Parathyroid adenoma (tissue), 2 donors: ENCODE measurements around the gene ASAP3.

Experiments
- H2AFZ ChIP-seq: fragments of 300-600 bp; sonication (generic); one replicate; pipeline ENCODE4 v1.7.0; 2017; ENCODE audit warnings: antibody characterized with exemption, mild to moderate bottlenecking
- H3K27ac ChIP-seq: fragments of 300-600 bp; sonication (generic); one replicate; pipeline ENCODE4 v1.7.0; 2017
- H3K27me3 ChIP-seq: fragments of 300-600 bp; sonication (generic); one replicate; pipeline ENCODE4 v1.7.0; 2017; ENCODE audit warnings: low read length; ENCODE audit not compliant: control insufficient read depth, insufficient read depth
- H3K36me3 ChIP-seq: fragments of 300-600 bp; sonication (generic); one replicate; pipeline ENCODE4 v1.7.0; 2017; ENCODE audit warnings: low read length; ENCODE audit not compliant: control insufficient read depth, insufficient read depth
- H3K4me1 ChIP-seq: fragments of 300-600 bp; sonication (generic); one replicate; pipeline ENCODE4 v1.7.0; 2017; ENCODE audit warnings: control low read depth
- H3K4me2 ChIP-seq: fragments of 300-600 bp; sonication (generic); one replicate; pipeline ENCODE4 v1.7.0; 2017; ENCODE audit warnings: low read length
- H3K4me3 ChIP-seq: fragments of 300-600 bp; sonication (generic); one replicate; pipeline ENCODE4 v1.7.0; 2017; ENCODE audit warnings: low read depth, low read length
- H3K79me2 ChIP-seq: fragments of 300-600 bp; sonication (generic); one replicate; pipeline ENCODE4 v1.7.0; 2017; ENCODE audit warnings: control low read depth
- H3K9ac ChIP-seq: fragments of 300-600 bp; sonication (generic); one replicate; pipeline ENCODE4 v1.7.0; 2017; ENCODE audit warnings: mild to moderate bottlenecking
- H3K9me3 ChIP-seq: fragments of 300-600 bp; sonication (generic); one replicate; pipeline ENCODE4 v1.7.0; 2017; ENCODE audit warnings: low read length; ENCODE audit not compliant: control insufficient read depth
- TF ChIP-seq, protein P1 (sequence below): fragments of 300-600 bp; sonication (generic); IDR thresholded peaks from one replicate; pipeline ENCODE4 v1.7.0; 2017; ENCODE audit warnings: antibody characterized with exemption, mild to moderate bottlenecking
- donor health status: primary hyperparathyroidism.

ASAP3 gene

DNA sequence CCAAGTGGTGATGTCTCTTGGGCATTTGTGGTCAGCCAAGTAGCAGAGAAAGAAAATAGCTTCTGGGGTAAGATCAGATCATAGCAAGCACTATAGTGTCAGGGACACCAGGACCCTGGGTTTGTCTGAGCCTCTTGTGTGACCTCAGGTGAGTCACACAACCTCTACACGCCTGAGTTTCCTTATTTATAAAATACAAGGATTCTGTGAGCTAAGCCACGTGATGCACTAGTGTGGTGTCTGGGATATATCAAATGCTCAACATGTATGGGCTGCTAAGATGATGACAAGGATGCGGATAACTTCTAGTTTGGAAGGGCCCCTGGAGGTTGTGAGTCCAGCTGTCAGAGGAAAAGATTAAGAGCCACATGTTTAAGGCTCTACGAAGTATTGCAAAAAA is 89.8 kb downstream of the ASAP3 start:
- H2AFZ ChIP-seq: no peak overlapping the region
- no peak overlapping the region for H3K4me3 ChIP-seq
- H3K9me3 ChIP-seq: no peaks in the 10 kb centered on the region
- no peaks in the 10 kb centered on the region for H3K4me1 ChIP-seq
- TF ChIP-seq, protein P1, sequence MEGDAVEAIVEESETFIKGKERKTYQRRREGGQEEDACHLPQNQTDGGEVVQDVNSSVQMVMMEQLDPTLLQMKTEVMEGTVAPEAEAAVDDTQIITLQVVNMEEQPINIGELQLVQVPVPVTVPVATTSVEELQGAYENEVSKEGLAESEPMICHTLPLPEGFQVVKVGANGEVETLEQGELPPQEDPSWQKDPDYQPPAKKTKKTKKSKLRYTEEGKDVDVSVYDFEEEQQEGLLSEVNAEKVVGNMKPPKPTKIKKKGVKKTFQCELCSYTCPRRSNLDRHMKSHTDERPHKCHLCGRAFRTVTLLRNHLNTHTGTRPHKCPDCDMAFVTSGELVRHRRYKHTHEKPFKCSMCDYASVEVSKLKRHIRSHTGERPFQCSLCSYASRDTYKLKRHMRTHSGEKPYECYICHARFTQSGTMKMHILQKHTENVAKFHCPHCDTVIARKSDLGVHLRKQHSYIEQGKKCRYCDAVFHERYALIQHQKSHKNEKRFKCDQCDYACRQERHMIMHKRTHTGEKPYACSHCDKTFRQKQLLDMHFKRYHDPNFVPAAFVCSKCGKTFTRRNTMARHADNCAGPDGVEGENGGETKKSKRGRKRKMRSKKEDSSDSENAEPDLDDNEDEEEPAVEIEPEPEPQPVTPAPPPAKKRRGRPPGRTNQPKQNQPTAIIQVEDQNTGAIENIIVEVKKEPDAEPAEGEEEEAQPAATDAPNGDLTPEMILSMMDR: no peak
- H3K36me3 ChIP-seq: no peaks in the 10 kb centered on the region
- H3K27me3 ChIP-seq: no peaks in the 10 kb centered on the region
- H3K79me2 ChIP-seq: no peaks in the 10 kb centered on the region
- no peak overlapping the region for H3K4me2 ChIP-seq
- H3K27ac ChIP-seq: peak overlapping the region; percentile 44
- no peak overlapping the region for H3K9ac ChIP-seq

DNA sequence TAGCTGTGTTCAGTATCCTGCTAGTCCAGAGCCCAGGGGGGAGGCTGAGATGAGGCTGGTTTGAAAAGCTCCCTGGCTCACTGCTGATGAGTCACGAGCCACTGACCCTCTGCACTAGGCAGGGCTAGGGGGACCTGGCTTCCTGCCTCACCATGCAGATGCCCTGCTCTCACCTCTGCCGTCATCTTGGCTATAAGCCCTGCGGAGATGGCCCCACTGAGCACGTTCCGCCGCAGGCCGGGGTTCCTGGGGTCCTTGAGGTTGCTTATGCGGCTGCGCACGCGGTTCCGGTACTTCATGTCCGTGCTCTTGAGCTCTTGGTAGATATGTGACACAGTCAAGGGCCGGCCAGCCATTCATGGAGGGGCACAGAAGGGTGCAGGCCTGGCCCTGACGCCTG is 90.3 kb downstream of the ASAP3 start:
- Histone ChIP-seq H3K27ac (peak overlapping the region; percentile 44), H3K4me1 (no peaks in the 10 kb centered on the region), H3K79me2 (no peaks in the 10 kb centered on the region), H3K36me3 (no peaks in the 10 kb centered on the region), H2AFZ (no peak overlapping the region), H3K9me3 (no peaks in the 10 kb centered on the region), H3K9ac (no peak overlapping the region), H3K4me3 (no peak overlapping the region), H3K27me3 (no peaks in the 10 kb centered on the region), H3K4me2 (no peak overlapping the region)
- TF ChIP-seq, protein P1: no peak

DNA sequence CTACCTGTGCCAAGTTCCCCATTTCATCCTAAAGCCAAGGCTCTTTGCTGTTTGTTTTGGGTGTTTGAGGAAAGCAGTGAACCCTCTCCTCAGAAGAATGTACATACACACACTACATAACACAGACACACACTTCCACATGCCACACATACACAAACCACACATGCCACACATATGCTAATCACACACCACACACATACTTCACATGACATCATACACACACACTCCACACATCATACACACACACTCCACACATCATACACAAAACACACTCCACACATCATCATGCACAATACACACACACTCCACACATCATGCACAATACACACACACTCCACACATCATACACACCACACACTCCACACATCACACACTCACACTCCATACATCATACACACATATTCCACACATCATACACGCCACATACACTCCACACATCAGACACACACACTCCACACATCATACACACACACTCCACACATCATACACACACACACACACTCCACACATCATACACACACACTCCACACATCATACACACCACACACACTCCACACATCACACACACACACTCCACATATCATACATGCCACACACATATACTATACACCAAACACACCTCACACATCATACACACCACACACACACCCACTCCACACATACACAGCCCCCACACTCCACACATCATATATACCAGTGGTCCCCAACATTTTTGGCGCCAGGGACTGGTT is 91.7 kb downstream of the ASAP3 start:
- Histone ChIP-seq H3K27ac (no peak overlapping the region), H3K4me3 (no peak overlapping the region), H3K4me2 (no peak overlapping the region), H3K79me2 (no peaks in the 10 kb centered on the region), H3K9ac (no peak overlapping the region), H3K4me1 (no peaks in the 10 kb centered on the region), H3K27me3 (no peaks in the 10 kb centered on the region), H3K36me3 (no peaks in the 10 kb centered on the region), H3K9me3 (no peaks in the 10 kb centered on the region), H2AFZ (no peak overlapping the region)
- TF ChIP-seq, protein P1: no peak

DNA sequence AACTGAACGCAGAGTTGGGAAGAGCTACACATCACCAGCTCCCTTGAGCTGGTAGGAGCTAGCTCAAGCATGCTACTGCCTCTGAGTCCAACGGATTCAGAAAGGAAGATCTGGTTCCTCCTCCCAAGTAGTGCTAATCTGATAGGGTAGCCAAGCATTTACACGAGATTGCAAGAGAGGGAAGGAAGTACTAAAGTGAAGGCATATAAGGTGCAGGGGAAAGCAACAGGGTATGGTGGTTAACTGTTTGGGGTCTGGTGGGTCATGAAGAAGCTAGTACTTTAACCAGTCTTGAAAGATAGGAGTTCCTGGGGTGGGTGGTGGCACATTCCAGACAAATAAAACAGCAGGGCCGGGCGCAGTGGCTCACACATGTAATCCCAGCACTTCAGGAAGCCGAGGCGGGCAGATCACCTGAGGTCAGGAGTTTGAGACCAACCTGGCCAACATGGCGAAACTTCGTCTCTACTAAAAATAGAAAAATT is 94.1 kb downstream of the ASAP3 start:
- H3K79me2 ChIP-seq: no peaks in the 10 kb centered on the region
- TF ChIP-seq, protein P1: no peak
- no peak overlapping the region for H3K27ac ChIP-seq
- no peaks in the 10 kb centered on the region for H3K9me3 ChIP-seq
- no peak overlapping the region for H3K4me3 ChIP-seq
- no peaks in the 10 kb centered on the region for H3K4me1 ChIP-seq
- H3K36me3 ChIP-seq: no peaks in the 10 kb centered on the region
- no peaks in the 10 kb centered on the region for H3K27me3 ChIP-seq
- no peak overlapping the region for H2AFZ ChIP-seq
- no peak overlapping the region for H3K4me2 ChIP-seq
- H3K9ac ChIP-seq: no peak overlapping the region

DNA sequence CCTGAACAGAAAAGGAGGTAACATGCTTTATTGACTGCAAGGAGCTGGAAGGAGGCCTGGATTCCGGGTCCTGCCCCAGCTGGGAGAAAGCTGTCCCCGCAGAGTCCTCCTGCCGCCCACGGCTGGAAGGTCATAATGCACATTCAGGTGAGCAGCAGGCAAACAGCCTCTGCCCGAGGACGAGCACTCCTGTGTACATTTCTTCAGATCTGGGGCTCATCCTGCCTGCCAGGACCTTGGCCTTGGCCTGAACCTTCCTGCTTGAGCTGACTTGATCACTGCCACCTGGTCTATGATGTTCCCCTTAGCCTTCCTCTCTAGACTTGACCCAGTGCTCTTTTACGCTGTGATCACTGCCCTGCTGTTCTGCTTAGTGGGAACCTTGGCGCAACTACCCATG is 96.5 kb downstream of the ASAP3 start:
- no peak overlapping the region for H3K4me2 ChIP-seq
- H3K27ac ChIP-seq: no peak overlapping the region
- no peaks in the 10 kb centered on the region for H3K79me2 ChIP-seq
- H3K4me3 ChIP-seq: no peak overlapping the region
- no peaks in the 10 kb centered on the region for H3K27me3 ChIP-seq
- H3K9me3 ChIP-seq: no peaks in the 10 kb centered on the region
- H3K4me1 ChIP-seq: no peaks in the 10 kb centered on the region
- no peaks in the 10 kb centered on the region for H3K36me3 ChIP-seq
- H2AFZ ChIP-seq: no peak overlapping the region
- TF ChIP-seq, protein P1: no peak
- H3K9ac ChIP-seq: no peak overlapping the region
